K562 (cell line): ENCODE results near the gene HELZ. TPM values are rescaled to one million over a fixed set of nuclear protein-coding genes. Genes with fewer than 3 reads are reported as not detected.
A peak's percentile ranks its signal among the peaks of the same experiment; 100 is the strongest.

Experiments used
- ARID4B ChIP-seq: sonication (generic); formaldehyde crosslinking; IDR thresholded peaks from 2 replicates; pipeline ENCODE4 v1.8.0; 2022; ENCODE audit warnings: mild to moderate bottlenecking, missing genetic modification reagents
- ASH1L ChIP-seq: fragments of 450-650 bp; IDR thresholded peaks from 2 replicates; pipeline ENCODE4 v1.6.1; 2018; ENCODE audit warnings: borderline replicate concordance, mild to moderate bottlenecking, low read depth; ENCODE audit not compliant: partially characterized antibody
- ETV6 ChIP-seq, 3 experiments: fragments of 150-350 bp in 1 of 3; sonication (generic) in 1 of 3; formaldehyde crosslinking in 1 of 3; IDR thresholded peaks; 2 replicates each; pipeline versions ENCODE4 v1.6.1 to v1.8.0; 2014 to 2022; ENCODE audit warnings: borderline replicate concordance in 2 of 3, low read depth in 2 of 3, antibody characterized with exemption in 1 of 3, low read length in 1 of 3, mild to moderate bottlenecking in 1 of 3, missing genetic modification reagents in 1 of 3
- GMEB1 ChIP-seq: fragments of 250-450 bp; sonication (Bioruptor Pico); IDR thresholded peaks from 2 replicates; pipeline ENCODE4 v1.4.0; 2020; ENCODE audit warnings: mild to moderate bottlenecking
- HNRNPUL1 ChIP-seq: fragments of 200-400 bp; formaldehyde crosslinking; IDR thresholded peaks from 2 replicates; pipeline ENCODE4 v1.6.1; 2017; ENCODE audit warnings: low read length
- IRF9 ChIP-seq: fragments of 450-650 bp; IDR thresholded peaks from 2 replicates; pipeline ENCODE4 v1.6.1; 2016; ENCODE audit warnings: missing biosample characterization, missing genetic modification characterization
- L3MBTL2 ChIP-seq: fragments of 450-650 bp; IDR thresholded peaks from 2 replicates; pipeline ENCODE4 v1.6.1; 2016; ENCODE audit warnings: mild to moderate bottlenecking, moderate library complexity
- MAFK ChIP-seq: IDR thresholded peaks from 2 replicates; pipeline ENCODE4 v1.6.1; 2011; ENCODE audit warnings: low read length, improper control_type of control experiment
- NCOA4 ChIP-seq: fragments of 450-650 bp; IDR thresholded peaks from 2 replicates; pipeline ENCODE4 v1.6.1; 2018; ENCODE audit warnings: mild to moderate bottlenecking; ENCODE audit not compliant: partially characterized antibody
- PHB2 ChIP-seq: fragments of 450-650 bp; IDR thresholded peaks from 2 replicates; pipeline ENCODE4 v1.6.1; 2017; ENCODE audit warnings: low read depth
- PYGO2 ChIP-seq: fragments of 450-650 bp; IDR thresholded peaks from 2 replicates; pipeline ENCODE4 v1.6.1; 2016; ENCODE audit warnings: mild to moderate bottlenecking, missing genetic modification characterization, moderate library complexity, missing compliant biosample characterization
- RAD21 ChIP-seq, 2 experiments: fragments of 250-450 bp in 1 of 2; fragments of 450-650 bp in 1 of 2; sonication (Bioruptor Pico) in 1 of 2; formaldehyde crosslinking in 1 of 2; IDR thresholded peaks in 1 of 2; conservative IDR thresholded peaks in 1 of 2; 2 replicates each; pipeline versions ENCODE4 v1.4.0 to v1.8.0; 2020 to 2022; ENCODE audit warnings: mild to moderate bottlenecking in 2 of 2, moderate library complexity in 1 of 2
- RUNX1 ChIP-seq: sonication (generic); IDR thresholded peaks from 2 replicates; pipeline ENCODE4 v1.6.1; 2016; ENCODE audit warnings: antibody characterized with exemption, low read depth
- SFPQ ChIP-seq: fragments of 200-400 bp; formaldehyde crosslinking; IDR thresholded peaks from 2 replicates; pipeline ENCODE4 v1.6.1; 2017; ENCODE audit warnings: mild to moderate bottlenecking, low read depth, low read length, moderate library complexity
- TARDBP ChIP-seq: fragments of 450-650 bp; IDR thresholded peaks from 2 replicates; pipeline ENCODE4 v1.6.1; 2016
- ZNF431 ChIP-seq: sonication (generic); formaldehyde crosslinking; IDR thresholded peaks from 2 replicates; pipeline ENCODE4 v1.8.0; 2022; ENCODE audit warnings: mild to moderate bottlenecking, missing genetic modification reagents
- ZNF589 ChIP-seq: fragments of 200-800 bp; sonication (Bioruptor generic); IDR thresholded peaks from 2 replicates; pipeline ENCODE4 v1.6.1; 2016; ENCODE audit warnings: low read depth, missing genetic modification characterization, missing compliant biosample characterization
- polyA plus RNA-seq, 8 experiments: library from polyadenylated mRNA; depleted of rRNA in 4 of 8; stranded (reverse) in 5 of 8; unstranded in 3 of 8; fragments of >200 nt; fragmentation: Nextera tagmentation in 2 of 8; fragmentation: Illumina TruSeq in 1 of 8; extraction: Ambion mirVana in 2 of 8; extraction: Trizol in 1 of 8; gene quantifications; 2 replicates each; pipeline versions ENCODE4 v1.2.1 to v1.2.3, GENCODE V29; 2011 to 2014; ENCODE audit warnings: inconsistent platforms in 1 of 8, missing spikeins in 1 of 8
- total RNA-seq, 7 experiments: library from RNA; depleted of rRNA in 6 of 7; stranded (reverse); fragments of >200 nt in 6 of 7; fragmentation: Illumina TruSeq in 2 of 7; extraction: Trizol in 2 of 7; gene quantifications; 2 replicates each; pipeline versions ENCODE4 v1.2.1 to v1.2.3, GENCODE V29; 2011 to 2021; ENCODE audit warnings: low replicate concordance in 1 of 7

The HELZ gene
- total and polyA plus RNA-seq, 9 of the 15 experiments (the other 6 are each of a cell fraction or from before 2014, with no cell fraction given) = 5.2 to 39.8 (median 17.3) TPM

- TF ChIP-seq IRF9 (tag) (no peak), ZNF589 (CRISPR knock-in tag) (no peak), RUNX1 (no peak), SFPQ (no peak), GMEB1 (CRISPR knock-in tag) (no peak), MAFK (no peak), L3MBTL2 (peak; percentile 58), RAD21 (CRISPR knock-in tag; conservative IDR thresholded peaks at IDR 0.05 in 1 of 2, IDR thresholded peaks at IDR 0.05 in 1 of 2) (no peak), ETV6 (IDR thresholded peaks at IDR 0.05; ENCODE audit: borderline replicate concordance in 1 of 2, low read depth in 2 of 2, low read length in 1 of 2) (no peak), ETV6 (CRISPR knock-in tag; IDR thresholded peaks at IDR 0.05; ENCODE audit: borderline replicate concordance) (no peak), TARDBP (no peak), PHB2 (no peak), HNRNPUL1 (no peak), PYGO2 (tag) (no peak), NCOA4 (no peak), ASH1L (no peak), ARID4B (CRISPR knock-in tag) (no peak), ZNF431 (CRISPR knock-in tag) (no peak)
Measured at GRCh38 chr17:67223924-67224323, 21.1 kb downstream of the HELZ start (continued).
